NAMALWA (cell line): Measurements from ENCODE around the gene SLC25A47.
A peak's percentile ranks its signal among the peaks of the same experiment; 100 is the strongest.
"Not testable (repeated sequence)": the region's sequence is repeated elsewhere in the genome, so short reads cannot be mapped to it uniquely, and the experiment has no call there.

Source experiments
- DNase-seq: peaks from one replicate; pipeline ENCODE4 v3.0.0-alpha.2; 2015; ENCODE audit warnings: low spot score

SLC25A47 gene

DNA sequence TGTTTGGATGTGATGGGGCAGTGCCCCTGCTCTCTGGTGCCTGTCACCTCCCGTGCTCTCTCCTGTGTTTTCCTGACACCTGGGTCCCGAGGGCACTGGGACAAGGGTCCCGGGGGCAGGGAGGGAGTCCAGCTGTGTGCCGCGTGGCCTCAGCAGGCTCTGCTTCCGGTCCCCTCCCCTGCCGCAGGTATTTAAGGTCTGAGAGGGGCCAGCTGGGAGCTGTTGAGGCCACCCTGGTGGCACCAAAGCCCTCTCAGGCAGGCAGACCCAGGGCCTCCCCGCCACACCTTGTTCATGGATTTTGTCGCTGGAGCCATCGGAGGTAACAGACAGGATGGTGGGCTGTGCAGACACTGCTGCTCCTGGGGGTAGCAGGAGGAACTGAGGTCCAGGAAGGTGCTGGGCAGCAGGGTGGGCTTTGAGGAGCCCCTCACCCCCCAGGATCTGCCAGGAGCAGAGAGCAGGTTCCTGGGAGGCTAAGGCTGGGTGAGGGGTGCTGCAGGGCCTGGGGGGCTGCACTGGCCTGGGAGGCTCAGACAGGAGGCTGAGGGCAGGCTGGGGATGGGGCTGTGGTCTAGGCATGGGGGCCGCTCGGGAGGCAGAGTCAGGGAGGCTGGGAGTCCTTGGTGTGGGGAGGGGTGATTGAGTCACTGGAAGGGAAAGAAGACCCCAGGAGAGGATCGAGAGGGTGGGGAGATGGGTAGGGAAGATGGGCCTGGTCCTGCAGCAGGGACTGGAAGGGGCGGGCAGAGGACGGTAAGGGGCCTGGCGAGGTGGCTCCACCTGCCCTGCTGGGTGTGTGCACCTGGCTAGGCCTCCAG is at the start of gene SLC25A47:
Gene SLC25A47 (plus strand): TSS at position 219 of the 821 bp plus-strand sequence. CDS start 76 bp downstream, at position 295.
- DNase-seq, result no peak

DNA sequence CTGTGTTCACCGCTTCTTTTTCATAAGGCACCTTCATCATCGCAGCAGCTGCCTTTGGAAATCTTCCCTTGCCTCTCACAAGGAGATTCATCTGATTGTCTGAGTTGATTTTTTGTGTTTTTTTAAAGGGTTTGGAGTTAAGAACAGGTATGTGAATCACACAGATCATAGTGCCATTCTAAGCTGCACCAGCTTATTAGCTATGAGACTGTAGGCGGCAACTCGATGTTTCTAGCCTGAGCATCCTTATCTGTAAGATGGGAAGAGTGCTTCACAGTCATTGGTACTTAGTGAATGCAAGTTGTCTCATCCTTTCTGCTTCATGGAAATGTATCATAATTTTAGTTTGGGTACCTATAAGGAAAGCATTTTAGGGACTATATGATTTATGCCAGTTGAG is 48.9 kb upstream of the SLC25A47 start:
- no peak for DNase-seq

GRCh38 chr14:100275214-100275613 is 47.9 kb upstream of the SLC25A47 start:
- DNase-seq, result no peak

GRCh38 chr14:100278702-100279101 is 44.4 kb upstream of the SLC25A47 start:
- DNase-seq, result no peak

DNA sequence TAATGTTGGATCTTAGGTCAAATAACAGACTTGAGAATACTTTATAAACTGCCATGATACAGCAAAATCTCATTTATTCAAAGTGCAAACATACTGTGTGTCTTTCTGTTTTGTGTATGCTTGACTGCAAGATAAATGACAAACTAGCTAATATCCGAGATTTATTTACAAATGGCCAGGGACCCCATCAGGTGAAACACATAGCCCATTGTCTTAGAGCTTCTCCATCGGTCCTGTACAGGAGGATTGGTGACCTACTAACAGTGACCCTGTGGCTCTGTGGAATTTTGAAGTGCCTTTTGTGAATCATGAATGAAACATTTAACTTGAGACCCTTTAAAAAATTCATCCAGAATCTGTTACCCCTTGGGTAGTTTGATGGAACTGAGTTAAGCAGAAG is 44.0 kb upstream of the SLC25A47 start:
- no peak for DNase-seq

DNA sequence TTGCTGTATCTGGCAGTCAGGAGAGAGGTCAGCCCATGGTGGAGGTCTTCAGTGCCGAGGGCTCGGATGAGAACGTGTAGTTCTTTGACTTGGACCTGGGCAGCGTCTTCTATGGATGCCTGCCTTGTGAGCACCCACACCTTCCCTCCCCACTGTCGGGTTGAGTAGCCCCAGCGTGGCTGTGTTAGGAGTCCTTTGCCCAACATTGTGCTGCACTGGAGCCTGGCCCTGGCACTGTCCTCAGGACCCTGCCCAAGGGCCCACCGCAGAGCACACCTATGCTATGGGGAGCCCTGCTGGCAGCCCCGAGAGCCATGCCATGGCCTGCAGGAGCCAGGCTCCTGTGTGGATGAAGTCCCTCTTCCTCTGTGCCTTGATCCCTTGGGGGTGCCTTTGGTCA is 43.6 kb upstream of the SLC25A47 start:
- no peak for DNase-seq

DNA sequence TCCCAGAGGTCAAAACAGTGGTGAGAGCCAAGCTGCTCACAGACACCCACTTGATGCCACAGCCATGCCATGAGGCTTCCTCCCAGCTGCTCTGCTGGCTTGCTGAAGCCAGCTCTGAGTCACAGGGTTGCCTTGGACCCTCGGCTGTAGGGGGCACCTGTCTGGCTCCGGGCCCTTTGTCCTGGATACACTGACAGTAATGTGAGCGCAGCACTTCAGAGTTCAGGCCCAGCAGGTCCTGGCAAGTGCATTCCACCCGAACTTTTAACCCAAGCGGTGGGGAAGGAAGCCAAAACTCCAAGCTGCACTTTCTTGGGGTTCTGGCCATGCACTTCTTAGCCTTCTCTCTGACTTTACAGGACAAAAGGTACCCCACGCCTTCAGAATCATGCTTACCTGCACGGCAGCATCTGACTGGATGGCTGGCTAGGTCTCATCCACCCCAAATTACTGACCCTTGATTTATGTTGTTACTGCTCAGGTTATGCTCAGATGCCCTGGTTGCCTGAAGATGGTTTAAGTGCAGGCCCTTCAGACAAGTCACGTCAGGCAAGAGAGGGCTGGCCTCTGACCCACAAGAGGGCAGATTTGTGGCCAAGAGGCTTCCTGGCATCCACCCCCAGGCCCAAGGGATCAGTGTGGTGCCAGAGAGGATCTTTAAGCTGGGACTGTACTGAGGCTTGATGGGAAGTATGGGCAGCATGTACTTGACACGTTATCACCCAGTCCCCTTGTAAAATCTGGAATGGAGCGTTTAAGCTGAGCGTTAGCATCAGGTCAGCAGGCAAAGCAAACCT is 41.7 kb upstream of the SLC25A47 start:
- no peak for DNase-seq

- no peak for DNase-seq
Observed at GRCh38 chr14:100282083-100282350, 41.1 kb upstream of the SLC25A47 start.

DNA sequence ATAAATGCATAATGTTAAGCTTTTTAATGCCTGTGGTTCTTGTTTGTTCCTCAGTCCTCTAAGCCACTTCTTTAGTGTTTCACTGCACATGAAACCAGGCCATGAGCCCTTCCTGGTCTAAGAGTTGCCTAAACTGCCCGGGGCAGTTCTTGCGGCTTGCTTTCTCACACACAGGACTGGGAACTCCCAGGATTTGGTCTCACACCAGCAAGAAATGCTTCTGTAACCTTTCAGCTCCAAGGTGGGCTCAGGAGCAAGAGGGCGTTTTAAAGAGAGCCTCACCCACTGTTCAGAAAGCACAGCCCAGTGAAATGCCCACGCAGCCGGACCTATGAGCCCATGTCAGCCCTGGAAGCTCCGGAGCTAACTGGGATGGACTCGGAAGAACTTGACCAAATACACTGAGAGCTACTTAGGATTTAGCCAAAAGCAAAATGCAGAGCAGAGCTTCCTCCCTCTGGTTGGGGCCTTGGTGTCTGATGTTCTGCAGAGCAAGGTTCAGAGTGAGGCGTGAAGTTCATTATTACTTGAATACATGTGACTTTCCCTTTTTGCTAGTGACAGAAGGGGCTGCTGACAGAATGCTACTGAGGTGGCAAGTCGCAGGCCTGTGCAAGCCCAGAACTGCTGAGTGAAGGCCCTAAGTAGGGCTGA is 40.2 kb upstream of the SLC25A47 start:
- no peak for DNase-seq

- DNase-seq, result not testable (repeated sequence)
Observed at GRCh38 chr14:100283436-100283835, 39.7 kb upstream of the SLC25A47 start.

- no peak for DNase-seq
Observed at GRCh38 chr14:100283984-100284881, 38.9 kb upstream of the SLC25A47 start.

DNA sequence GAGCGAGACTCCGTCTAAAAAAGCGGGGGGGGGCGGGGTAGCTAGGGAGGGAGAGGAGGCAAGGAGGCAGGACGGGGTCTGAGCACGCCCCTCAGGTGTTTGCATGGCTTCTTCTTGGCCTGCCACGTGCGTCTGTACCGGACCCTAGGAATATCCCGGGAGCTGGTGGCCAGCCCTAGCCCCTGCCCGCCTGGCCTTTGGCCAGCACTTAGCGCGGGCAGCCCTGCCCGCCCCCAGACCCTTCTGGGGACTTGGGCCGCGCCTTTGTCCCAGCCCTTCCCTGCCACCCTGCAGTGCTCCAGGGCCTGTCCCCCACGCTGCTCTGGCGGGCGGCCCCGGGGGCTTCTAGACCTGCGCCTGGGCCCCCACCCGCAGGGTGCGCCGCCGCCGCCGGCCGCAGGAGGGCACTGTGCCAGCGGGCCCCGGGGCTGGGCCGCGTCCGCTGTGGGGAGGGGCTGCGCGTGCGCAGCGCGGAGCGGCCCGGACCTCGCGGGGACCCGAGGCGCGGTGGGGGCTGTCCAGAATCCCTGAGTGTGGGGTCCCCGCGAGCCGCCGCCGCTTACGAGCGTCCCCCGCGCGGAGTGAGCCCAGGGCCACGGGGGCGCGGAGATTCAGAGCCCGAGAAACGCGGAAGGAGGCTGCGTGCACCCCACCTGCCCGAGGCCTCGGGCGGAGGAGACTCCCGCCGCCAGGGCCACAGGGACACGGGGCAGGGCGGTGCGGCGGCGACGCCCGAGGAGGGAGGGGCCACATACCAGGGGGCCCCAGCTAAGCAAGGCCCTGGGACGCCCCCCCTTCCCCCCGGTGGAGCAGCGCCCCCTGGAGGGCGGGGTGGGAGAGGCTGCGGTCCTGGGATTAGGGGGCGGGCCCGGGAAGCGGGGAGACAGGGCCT is 37.9 kb upstream of the SLC25A47 start:
- DNase-seq, result peak; percentile 81

- no peak for DNase-seq
Observed at GRCh38 chr14:100285913-100286400, 37.2 kb upstream of the SLC25A47 start.

GRCh38 chr14:100286484-100287191 is 36.5 kb upstream of the SLC25A47 start:
- no peak for DNase-seq

- no peak for DNase-seq
Observed at GRCh38 chr14:100287202-100287997, 35.7 kb upstream of the SLC25A47 start.

DNA sequence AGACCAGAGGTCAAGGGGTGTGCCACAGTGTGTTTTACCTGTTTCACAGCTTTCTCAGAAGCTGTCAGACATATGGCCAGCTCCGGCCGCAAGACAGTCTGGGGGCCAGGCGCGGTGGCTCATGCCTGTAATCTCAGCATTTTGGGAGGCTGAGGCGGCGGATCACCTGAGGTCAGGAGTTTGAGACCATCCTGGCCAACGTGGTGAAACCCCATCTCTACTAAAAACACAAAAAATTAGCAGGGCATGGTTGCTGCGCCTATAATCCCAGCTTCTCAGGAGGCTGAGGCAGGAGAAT is 35.2 kb upstream of the SLC25A47 start:
- DNase-seq, result not testable (repeated sequence)

GRCh38 chr14:100288382-100289185 is 34.6 kb upstream of the SLC25A47 start:
- no peak for DNase-seq

- DNase-seq, result peak; percentile 47
Observed at GRCh38 chr14:100289916-100290606, 33.1 kb upstream of the SLC25A47 start.
